GM18520 (cell line): ENCODE data around the gene WNK1.
"Not testable (repeated sequence)": the region's sequence is repeated elsewhere in the genome, so short reads cannot be mapped to it uniquely, and the experiment has no call there.

ENCODE experiments used
- ATAC-seq: cut with Tn5 transposase; IDR thresholded peaks from one replicate; pipeline ENCODE4 v1.9.1; 2021; ENCODE audit not compliant: unreplicated experiment

Gene WNK1

DNA sequence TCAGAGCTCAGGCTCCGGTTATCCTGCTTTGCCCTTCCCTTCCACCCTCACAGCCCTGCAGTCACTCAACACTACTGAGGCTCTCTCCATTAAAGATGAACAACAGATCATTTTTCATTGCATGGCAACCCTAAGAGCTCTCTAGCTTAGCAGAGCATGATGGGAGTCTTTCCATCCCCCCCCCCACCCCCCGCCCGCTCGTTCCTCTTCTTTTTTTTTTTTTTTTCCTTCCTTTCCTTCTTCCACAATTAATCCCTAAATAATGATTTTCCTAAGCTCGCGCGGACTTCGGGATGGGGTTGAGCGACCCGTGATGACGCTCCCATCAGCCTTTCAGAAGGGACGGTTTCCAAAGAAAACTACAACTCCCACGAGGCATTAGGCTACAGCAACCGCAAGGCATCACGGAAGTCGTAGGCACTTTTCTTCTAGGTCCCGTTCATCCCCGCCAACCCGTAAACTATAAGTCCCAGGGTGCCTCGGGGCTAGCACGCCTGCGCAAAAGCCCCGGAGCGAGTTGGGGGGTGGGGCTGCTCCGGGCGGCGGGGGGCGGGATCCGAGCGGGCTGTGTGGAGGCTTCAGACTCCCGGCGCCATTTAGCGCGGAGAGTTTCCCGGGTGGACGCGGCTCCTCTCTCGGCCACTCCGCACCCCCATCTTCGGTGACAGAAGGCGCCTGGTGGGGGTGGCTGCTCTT lies at the start of gene WNK1:
Gene WNK1 (plus strand): TSS at position 581 of the 696 bp plus-strand sequence. CDS start 987 bp downstream, outside the sequence.
- ATAC-seq: peak; percentile 42

DNA sequence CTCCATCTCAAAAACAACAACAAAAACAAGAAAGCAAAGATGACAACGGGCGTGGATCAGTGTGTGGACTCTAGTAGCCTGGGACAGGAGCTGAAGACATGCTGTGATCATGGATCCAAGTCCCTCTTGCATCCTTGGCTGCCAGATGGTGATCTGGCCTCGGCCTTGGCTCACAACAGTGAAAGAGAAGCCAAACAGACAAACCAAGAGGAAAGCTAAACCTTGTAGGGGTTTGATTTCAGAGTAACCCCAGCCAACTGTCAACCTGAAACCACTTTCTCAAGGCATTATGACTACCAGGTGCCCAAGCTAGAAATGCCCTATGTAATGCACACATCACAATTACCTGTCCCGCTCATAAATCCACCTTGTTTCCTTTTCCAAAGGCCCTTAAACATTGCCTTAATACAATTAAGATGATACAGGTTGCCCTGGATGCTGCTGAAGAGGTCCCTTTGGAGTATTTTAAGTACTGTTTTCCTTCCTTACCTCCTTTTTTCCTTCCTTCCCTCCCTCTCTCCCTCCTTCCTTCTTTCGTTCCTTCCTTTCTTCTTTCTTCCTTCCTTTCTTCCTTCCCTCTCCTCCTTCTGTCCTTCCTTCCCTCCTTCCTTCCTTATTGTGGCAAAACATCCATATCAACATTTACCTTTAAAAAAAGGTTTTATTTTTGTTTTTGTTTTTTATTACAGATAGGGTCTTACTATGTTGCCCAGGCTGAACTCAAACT lies 47.7 kb upstream of the WNK1 start:
- ATAC-seq: no peak

DNA sequence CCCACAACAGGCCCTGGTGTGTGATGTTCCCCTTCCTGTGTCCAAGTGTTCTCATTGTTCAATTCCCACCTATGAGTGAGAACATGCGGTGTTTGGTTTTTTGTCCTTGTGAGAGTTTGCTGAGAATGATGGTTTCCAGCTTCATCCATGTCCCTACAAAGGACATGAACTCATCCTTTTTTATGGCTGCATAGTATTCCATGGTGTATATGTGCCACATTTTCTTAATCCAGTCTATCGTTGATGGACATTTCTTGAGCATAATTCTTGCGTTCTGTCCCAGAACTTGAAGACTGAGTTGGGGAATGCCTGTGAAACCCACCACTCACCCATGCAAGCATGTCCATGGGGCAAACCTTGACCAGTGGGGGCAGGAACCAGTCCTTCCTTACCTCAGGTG lies 44.3 kb upstream of the WNK1 start:
- ATAC-seq: not testable (repeated sequence)

DNA sequence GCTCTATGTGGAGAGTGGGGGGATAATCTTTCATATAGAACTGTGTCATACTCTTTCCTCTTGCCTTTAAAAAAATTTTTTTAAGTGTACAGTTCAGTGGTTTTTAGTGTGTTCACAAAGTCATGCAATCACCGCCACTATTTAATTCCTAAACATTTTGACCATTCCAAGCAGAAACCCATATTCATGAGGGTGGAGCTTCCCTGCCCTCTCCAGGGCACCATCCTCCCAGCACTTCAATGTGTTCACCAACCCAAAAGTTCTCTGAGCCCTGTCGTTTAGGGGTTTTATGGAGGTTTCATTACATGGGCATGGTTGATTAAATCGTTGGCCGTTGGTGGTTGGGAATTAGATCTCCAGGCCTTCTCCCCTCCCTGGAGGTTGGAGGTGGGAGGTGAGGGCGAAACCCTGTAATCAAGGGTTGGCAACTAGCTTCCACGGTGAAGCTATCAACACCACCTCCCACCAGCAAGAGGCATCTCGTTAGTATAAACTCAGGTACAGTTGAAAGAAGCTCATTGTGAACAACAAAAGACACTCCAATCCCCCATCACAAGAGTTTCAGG lies 42.8 kb upstream of the WNK1 start:
- no peak for ATAC-seq

DNA sequence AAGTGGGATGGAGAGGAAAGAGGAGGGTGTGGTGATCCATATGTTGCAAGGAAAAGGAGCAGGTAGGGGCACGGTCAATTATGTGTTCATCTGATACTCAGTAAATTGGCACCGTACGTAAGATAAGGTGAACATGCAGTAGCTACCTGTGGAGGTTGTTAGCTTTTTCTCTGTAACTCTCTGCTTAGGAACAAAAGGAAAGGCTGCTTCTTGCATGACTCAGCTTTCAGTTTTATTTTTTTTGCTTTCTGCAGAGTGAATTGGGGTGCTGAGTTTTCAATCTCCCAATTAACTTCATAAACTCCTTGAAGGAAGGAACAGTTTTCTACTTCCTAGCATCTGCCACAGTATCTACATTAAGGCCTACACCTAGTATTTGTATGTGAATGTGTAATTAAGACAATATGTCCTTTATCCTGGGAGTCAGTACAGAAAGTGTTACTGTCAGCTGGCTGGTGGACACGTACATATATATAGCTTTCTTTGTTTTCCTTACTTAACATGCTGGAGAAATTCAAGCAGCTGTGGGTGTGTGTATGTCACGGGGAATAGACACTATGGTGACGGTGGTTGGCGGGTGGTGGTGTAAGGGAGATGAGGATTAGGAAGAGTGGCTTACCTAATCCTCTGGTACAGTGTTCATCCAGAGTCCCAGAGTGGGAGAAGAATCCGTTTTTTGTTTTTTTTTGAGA lies 40.1 kb upstream of the WNK1 start:
- no peak for ATAC-seq

DNA sequence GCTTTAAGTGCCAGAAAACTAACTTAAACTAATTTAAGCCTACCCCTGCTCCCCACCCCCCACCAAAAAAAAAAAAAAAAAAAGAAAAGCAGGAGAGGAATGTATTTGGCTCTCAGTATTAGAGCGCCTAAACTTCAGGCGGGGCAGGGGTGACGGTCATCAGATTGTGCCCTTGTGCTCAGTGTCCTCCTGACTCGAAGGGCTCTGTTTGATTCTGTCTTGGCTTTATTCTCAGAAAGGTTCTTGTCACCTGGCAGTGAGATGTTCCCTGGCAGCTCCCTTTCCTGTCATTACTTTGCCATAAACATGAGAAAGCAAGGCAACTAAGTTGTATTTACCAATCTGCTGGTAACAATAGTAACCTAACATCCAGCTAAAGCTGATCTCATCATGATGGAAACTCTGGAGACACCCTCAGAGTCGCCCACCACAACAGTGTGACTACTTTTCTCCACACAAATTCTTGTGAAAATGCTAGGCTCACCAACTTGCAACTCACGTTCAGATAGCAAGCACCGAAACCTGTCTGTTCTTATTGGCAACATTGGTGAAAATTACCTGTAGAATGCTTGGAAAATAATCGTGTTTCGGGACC lies 39.0 kb upstream of the WNK1 start:
- no peak for ATAC-seq

DNA sequence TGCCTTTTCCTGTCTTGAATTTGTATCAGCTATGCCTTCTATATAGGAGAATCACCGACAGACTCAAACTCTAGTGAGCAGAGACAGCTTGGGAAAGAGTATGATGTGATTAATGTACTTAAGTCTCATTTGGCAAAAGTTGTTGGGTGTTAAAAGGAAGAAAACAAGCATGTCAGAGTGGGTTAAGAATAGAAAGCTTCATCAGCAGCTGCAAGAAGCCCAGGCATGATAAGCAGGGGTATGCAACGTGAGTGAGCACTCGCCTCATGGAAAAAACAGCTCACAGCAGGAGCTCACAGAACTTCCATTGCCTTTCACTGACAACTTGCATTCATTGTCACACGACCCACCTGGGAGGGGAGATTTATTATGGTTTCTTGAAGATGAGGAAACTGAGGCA lies 35.9 kb upstream of the WNK1 start:
- ATAC-seq: no peak

DNA sequence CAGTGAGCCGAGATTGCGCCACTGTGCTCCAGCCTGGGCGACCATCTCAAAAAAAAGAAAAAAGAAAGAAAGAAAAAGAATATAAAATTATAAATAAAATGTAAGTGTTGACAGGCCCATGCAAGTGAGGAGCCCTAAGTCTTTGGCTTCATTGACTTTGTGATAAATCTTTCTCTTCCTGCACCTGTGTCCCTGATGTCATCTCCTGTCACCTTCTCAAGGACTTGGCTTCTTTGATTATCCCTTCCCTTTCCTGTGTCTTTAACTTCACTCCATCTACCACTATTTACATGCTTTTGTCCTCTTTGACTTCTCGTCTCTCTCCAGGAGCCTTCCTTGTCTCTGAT lies 33.6 kb upstream of the WNK1 start:
- ATAC-seq: no peak

DNA sequence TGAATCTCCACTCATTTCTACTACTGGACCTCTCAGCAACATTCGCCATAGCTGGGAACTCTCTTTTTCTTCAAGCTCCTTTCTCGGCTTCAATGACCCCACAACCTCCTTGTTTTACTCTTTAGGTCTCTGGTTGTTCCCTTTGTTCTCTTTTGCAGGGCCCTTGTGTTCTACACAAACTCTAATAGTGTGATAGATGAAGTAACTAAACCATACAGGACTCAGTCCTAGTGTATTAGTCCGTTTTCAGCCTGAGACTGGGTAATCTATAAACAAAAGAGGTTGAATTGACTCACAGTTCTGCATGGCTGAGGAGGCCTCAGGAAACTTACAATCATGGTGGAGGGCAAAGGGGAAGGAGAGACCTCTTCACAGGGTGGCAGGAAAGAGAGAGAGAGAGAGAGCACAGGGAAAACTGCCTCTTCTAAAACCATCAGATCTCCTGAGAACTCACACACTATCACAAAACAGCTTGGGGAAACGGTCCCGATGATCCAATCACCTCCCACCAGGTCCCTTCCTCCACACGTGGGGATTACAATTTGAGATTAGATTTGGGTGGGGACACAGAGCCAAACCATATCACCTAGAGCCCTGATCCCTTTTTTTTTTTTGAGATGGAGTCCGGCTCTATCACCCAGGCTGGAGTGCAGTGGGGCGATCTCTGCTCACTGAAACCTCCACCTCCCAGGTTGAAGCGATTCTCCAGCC lies 32.0 kb upstream of the WNK1 start:
- no peak for ATAC-seq

DNA sequence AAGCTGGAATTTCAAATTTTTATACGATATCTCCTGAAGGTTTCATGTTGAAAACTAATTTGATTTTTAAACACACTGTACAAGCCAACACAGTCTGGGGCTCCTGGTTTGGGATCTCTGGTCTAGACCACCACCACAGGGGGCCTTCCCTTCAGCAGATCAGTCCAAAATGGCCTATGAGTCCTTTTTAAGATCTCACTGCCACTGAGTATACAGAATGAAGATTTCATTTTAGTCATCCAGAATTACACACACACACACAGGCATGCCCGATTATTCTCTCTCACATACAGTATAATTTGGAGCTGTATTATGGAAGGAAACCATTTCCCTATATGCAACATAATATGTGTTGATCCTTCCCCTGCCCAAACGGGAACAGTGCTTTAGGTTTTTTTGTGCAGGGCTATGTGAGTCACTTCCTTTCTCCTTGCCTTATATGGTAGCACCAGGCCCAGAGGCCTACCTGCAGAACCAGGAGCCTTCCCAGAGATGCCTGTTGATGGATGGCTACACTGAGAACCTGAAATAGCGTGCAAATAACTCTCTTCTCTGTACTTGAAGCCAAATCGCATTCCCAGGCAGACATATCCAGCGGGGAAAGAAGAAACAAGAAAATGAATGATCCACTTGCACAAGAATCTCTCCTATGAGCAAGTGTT lies 28.1 kb upstream of the WNK1 start:
- ATAC-seq: no peak

DNA sequence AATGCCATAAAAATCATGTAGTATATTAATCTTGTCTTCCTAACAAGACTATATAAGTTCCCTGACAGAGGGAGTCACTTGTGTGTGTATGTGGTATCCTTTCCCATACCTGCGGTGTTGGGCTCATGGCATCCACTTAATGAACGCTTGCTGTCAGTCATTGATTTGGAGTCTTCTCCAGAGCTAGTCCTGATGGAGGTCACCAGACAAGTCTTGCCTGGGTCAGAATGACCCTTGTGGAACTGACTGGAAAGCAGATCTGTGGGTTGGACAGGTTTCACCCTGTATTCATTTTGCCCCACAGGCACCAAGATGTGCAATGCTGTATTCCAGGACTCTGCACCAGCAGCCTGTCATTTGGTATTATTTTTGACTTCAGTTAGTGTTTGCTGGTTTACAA lies 27.3 kb upstream of the WNK1 start:
- ATAC-seq: no peak

DNA sequence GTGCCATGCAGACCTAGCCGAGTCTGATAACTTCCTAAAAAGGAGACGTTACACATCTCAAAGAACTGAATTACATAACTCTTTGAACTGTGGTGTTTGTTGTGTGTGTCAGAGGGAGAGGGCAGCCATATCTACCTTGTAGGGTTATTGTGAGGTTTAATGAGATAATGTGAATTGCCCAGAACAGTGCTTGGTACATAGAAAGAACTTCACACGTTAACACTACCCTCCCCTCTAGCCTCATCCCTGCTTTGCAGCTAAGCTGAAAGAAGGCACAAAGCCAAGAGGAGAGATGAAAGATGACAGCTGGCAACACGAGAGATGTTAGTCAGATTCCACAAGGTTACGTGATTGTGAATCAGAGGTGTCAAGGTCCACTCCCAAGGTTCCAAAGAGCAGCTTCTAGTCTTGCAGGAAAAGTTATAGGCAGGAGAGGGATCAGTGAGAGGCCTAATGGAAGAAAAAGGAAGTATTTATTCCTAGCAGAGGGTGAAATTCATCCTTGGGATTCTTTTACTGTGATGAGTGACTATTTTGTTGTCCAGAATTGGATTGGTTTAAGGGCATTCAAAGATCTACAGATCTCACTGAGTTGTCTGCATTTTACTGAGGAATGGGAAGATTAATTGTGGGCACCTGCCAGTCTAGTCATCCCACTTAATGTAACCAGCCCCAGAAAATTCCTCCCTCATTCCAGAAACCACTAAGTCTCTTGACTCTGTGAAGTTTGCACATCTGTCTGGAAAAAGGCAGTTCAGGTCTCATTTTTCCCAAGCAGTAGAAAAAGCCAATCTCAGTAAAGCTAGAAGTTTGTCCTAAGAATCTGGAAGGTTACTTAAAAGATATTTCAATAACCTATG lies 25.9 kb upstream of the WNK1 start:
- ATAC-seq: no peak

DNA sequence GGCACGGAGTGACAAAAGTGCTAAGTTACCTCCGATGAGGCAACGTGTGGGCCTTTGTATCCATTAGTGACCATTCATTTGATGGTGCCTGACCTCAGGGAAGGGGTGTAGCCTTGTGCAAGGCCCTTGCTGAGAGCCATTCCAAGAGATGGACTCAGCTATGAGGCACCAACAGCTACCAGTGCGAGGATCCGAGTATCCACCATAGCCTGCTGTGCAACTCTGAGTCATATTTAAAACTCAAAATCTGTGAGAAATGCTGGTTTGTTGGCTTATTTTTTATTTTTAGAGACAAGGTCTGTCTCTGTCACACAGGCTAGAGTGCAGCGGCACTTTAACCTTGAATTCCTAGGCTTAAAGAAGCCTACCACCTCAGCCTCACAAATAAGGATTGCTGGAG lies 25.1 kb upstream of the WNK1 start:
- ATAC-seq: no peak

DNA sequence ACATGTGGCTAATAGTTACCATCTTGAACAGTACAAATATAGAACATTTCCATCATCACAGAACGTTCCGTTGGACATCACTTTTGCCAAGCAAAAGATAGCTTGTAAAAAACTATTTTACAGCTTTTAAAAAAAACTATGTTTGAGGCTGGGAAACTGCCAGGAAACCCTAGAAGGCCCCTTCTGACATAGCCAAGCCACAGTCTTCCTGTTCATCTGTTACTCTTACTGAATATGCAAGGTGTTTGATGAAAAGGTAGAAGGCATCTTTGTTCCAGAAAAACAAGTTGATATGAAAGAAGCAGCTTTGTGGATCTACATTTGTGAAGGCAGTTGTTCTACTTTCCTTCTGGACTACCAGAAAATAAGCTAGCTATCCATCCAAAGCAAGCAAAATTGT lies 23.6 kb upstream of the WNK1 start:
- ATAC-seq: no peak

DNA sequence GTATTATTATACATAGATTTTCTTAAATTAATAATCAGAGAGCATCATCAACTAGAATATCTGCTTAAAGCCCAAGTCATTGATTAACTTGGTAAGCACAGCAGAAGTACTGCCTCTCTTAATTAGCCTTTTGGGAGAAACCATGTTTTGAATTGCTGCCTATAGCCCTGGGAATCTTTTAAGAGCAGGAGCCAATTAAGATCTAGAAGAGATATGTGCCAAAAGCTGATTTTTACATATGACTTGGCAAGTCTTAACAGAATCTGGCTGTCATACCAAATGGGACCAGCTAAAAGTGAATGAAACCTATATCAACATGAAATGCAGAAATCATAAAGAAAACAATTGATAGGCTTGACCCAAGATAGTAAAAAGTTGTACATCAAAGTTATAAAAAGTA lies 23.2 kb upstream of the WNK1 start:
- ATAC-seq: no peak

DNA sequence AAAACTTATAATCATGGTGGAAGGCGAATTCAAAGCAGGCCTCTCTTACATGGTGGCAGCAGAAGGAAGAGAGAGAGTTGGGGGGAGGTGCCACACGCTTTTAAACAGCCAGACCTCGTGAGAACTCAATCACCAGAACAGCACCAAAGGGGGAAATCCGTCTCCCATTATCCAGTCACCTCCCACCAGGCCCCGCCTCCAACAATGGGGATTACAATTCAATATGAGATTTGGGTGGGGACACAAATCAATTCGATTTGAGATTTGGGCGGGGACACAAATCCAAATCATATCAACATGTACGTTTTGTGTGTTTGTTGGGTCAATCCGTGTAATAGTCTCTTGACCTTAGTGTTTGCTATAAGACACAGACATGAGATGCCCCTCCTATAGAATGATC lies 21.8 kb upstream of the WNK1 start:
- ATAC-seq: no peak

DNA sequence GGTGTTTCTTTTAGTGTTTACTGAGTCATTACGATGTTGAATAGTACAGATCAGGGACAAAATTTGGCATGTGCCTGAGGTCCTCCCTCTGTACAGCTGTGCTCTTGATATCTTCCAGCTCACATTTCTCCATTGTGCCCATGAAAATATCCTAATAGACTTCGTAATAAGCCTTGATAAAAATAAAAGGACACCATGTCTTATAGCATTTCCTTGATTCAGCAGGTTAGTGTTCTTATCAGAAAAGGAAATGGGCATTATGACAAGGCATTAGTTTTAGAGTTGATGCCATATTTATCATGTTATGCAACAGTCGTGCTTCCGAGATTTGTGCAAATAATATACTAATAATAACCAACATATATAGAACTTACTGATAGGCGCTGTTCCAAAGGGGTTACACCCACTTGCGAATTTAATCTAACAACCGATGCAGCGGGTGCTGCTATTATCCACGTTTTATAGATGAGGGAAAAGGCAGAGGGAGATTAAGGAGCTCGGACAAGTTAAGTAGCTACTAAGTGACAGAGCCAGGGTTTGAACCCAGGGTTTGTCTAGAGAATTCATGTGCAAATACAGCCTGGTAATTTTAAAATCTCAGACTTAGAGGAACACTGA lies 15.1 kb upstream of the WNK1 start:
- no peak for ATAC-seq

DNA sequence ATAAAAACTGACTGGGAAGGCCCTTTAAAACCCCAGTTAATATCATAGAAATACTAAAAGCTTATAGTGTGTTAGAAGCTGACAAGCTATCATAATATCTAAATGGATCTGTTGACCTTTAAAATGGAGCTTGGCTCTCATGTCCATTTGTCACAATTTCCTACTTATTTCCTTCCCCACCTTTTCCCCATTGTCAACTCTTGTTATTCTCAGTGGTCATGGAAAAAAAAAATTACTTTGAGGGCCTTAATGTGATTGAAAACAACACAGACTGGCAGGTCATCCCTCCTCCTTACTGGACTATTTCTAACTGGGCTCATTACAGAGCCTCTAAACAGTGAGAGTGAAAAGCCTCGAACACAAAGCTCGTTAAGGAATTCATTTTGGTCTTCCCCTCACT lies 13.7 kb upstream of the WNK1 start:
- ATAC-seq: no peak

DNA sequence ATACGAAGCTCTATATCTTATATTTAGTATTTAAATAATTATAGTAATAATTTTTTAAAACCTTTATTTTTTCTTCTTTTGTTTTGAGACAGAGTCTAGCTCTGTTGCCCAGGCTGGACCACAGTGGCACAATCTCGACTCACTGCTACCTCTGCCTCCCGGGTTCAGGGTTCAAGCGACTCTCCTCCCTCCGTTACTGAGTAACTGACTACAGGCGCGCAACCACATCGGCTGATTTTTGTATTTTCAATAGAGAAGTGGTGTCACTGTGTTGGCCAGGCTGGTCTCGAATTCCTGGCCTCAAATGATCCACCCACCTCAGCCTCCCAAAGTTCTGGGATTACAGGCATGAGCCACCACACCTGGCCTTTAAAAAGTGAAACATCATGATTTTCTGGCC lies 13.0 kb upstream of the WNK1 start:
- ATAC-seq: no peak
